ENCODE measurements around the gene IFT122.

DNA sequence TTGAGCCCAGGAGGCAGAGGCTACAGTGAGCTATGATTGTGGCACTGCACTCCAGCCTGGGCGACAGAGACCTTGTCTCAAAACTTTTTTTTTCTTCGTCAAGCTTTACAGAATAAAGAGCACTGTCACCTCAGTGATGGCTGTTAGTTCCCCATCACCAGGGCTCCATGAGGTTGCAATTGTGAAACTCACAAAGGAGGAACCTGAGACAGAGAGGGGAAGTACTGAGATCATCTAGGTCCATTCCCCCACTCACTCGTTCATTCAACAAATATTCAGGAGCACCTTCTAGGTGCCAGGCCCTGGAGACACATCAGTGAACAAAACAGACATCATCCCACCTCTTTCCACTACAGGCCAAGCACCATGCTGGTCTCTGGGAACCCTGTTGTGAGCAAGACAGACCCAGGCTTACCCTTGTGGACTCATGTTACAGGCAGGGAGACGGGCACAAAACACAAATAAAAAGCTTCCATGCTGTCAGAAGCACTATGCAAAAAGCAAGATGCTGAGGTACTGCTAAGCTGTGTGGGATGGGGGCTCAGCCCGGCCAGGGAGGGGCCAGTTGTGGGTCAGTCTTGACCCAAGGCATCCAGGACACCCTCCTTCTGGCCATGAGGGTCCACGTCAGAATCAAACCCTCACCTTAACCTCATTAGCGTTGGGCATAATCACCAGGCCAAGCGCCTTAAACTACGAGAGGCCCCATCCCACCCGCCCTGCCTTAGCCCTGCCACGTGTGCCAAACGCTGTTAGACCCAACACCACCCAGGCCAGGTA is 86.3 kb downstream of the IFT122 start:
- TF ChIP-seq, protein P1, sequence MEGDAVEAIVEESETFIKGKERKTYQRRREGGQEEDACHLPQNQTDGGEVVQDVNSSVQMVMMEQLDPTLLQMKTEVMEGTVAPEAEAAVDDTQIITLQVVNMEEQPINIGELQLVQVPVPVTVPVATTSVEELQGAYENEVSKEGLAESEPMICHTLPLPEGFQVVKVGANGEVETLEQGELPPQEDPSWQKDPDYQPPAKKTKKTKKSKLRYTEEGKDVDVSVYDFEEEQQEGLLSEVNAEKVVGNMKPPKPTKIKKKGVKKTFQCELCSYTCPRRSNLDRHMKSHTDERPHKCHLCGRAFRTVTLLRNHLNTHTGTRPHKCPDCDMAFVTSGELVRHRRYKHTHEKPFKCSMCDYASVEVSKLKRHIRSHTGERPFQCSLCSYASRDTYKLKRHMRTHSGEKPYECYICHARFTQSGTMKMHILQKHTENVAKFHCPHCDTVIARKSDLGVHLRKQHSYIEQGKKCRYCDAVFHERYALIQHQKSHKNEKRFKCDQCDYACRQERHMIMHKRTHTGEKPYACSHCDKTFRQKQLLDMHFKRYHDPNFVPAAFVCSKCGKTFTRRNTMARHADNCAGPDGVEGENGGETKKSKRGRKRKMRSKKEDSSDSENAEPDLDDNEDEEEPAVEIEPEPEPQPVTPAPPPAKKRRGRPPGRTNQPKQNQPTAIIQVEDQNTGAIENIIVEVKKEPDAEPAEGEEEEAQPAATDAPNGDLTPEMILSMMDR (IDR thresholded peaks at IDR 0.05; ENCODE audit: insufficient read depth, low read length): no peak
- peak; percentile 94 for TF ChIP-seq SPI1 (IDR thresholded peaks at IDR 0.05; ENCODE audit: borderline replicate concordance, low read depth)
- TF ChIP-seq POLR2AphosphoS5 (IDR thresholded peaks at IDR 0.05; ENCODE audit: low read depth): 0 out of 2 replicates have a peak, but pooled peaks have one; percentile 46
